GM13976 (cell line): Measurements from ENCODE around the gene UCP1.

Experiments used
- DNase-seq: peaks from one replicate; pipeline ENCODE4 v3.0.0; 2012; ENCODE audit warnings: low spot score
- CTCF ChIP-seq: IDR thresholded peaks from 2 replicates; pipeline ENCODE4 v1.5.1; 2012; ENCODE audit warnings: borderline replicate concordance, mild to moderate bottlenecking; ENCODE audit not compliant: insufficient read depth; ENCODE audit errors: extremely low read depth, missing control alignments, control extremely low read depth
- in situ Hi-C: fragments of 300-500 bp; cut with MboI; formaldehyde crosslinking; loops from one replicate; pipeline ENCODE4 v1.12.0; 2022; ENCODE audit warnings: low sequenced_read_pairs, mixed read lengths, inconsistent platforms; ENCODE audit not compliant: unreplicated experiment

UCP1 gene

DNA sequence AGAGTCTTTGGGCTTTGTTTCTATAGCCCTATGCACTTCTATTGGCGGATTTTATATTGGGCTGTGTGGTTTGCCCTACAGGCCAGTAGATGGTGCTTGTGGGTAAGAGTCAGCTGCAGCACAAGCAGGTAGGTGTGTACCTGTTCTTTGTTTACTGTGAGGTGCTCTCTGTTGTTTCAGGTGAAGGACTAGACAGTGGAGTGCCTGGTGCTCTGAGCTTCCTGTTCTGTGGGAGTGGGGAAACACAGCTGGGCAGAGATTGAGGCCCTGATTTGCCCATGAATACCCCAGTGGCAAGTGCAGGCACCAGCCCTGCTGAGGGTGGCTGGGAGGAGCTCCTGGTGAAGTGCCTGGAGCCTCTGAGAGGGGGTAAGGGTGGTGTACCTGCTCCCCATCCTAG is 26.3 kb upstream of the UCP1 start:
- in situ Hi-C loops = no loop called here
- TF ChIP-seq CTCF = peak; percentile 22
- DNase-seq = peak; percentile 33

- no peak for TF ChIP-seq CTCF
- DNase-seq = no peak
- in situ Hi-C loops = no loop called here
Observed at GRCh38 chr4:140584439-140584838, 15.7 kb upstream of the UCP1 start.

- TF ChIP-seq CTCF = no peak
- no peak for DNase-seq
- in situ Hi-C loops = no loop called here
Observed at GRCh38 chr4:140581078-140581477, 12.3 kb upstream of the UCP1 start.

GRCh38 chr4:140579278-140579677 is 10.5 kb upstream of the UCP1 start:
- DNase-seq = no peak
- TF ChIP-seq CTCF = no peak
- in situ Hi-C loops = no loop called here

DNA sequence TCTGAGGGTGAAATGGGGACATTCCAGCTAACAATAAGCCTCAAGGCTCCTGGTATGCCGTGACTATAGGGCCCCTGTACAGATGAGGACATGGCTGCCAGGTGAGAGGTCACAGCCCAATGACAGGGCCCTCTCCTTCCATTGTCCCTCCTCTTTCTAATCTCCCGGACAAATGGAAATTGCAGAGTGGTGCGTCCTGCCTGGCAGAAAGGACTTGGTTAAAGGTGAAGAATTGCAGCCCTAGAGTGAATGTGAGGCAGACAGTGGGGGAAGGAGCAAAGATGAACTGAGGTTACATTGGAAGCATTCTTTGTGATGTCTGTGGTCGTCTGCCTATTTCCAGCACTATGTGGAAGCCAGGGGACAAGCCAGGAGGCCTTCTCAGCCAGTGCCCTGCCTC is 6.7 kb upstream of the UCP1 start:
- no peak for TF ChIP-seq CTCF
- no peak for DNase-seq
- in situ Hi-C loops = no loop called here

DNA sequence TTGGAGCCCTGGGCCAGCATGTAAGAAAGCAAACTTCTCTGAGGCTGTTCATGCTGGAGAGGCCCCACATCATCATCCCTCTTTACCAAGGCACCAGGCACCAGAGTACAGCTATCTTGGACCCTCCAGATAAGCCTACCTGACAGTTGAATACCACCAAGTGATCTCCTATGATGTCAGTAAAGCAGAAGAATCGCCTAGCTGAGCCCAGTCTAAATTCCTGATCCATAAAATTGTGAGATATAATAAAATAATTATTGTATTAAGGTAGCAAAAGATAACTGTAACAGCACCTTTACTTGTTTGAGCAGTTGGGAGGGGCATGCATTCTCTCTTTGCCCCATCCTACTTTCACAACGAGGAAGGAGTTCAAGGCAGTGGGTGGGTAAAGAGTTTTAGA is 2.9 kb upstream of the UCP1 start:
- no peak for DNase-seq
- in situ Hi-C loops = no loop called here
- no peak for TF ChIP-seq CTCF

- in situ Hi-C loops = no loop called here
Observed at GRCh38 chr4:140569307-140569638, 512 bp upstream of the UCP1 start.

More at GRCh38 chr4:140569307-140569638, 512 bp upstream of the UCP1 start:
- no peak for TF ChIP-seq CTCF
- no peak for DNase-seq
